Endodermal cell (in vitro differentiated cells): ENCODE results near the gene ZNF367. TPM values are rescaled to one million over a fixed set of nuclear protein-coding genes. Genes with fewer than 3 reads are reported as not detected.
"Not testable (repeated sequence)": the region's sequence is repeated elsewhere in the genome, so short reads cannot be mapped to it uniquely, and the experiment has no call there.

ENCODE experiments used
- DNase-seq: peaks from one replicate; pipeline ENCODE4 v3.0.0-alpha.2; 2017
- H3K27ac ChIP-seq: 2 replicates; pipeline ENCODE4 v1.5.1; 2013; ENCODE audit warnings: mild to moderate bottlenecking, low read depth, low read length, moderate library complexity
- H3K27me3 ChIP-seq: 2 replicates; pipeline ENCODE4 v1.6.1; 2013; ENCODE audit warnings: mild to moderate bottlenecking, low read length, moderate library complexity; ENCODE audit not compliant: insufficient read depth, control insufficient read depth, poor library complexity, severe bottlenecking
- H3K36me3 ChIP-seq: 2 replicates; pipeline ENCODE4 v1.7.0; 2013; ENCODE audit warnings: mild to moderate bottlenecking, low read length, moderate library complexity; ENCODE audit not compliant: control insufficient read depth, insufficient read depth
- H3K4me1 ChIP-seq: one replicate; pipeline ENCODE4 v1.7.0; 2013; ENCODE audit warnings: low read length; ENCODE audit not compliant: control insufficient read depth, insufficient read depth
- H3K4me3 ChIP-seq: 2 replicates; pipeline ENCODE4 v1.5.1; 2013; ENCODE audit warnings: mild to moderate bottlenecking, low read length, moderate library complexity
- H3K9ac ChIP-seq: 2 replicates; pipeline ENCODE4 v1.6.1; 2013; ENCODE audit warnings: mild to moderate bottlenecking, low read length, moderate library complexity; ENCODE audit not compliant: poor library complexity, severe bottlenecking; ENCODE audit errors: extremely low read depth
- H3K9me3 ChIP-seq: 2 replicates; pipeline ENCODE4 v1.6.1; 2013; ENCODE audit warnings: mild to moderate bottlenecking, low read length, moderate library complexity; ENCODE audit not compliant: control insufficient read depth
- H3K27ac Mint-ChIP-seq: 2 replicates; pipeline ENCODE4 v1.8.0; 2020; ENCODE audit warnings: mixed read lengths
- H3K27me3 Mint-ChIP-seq: 2 replicates; pipeline ENCODE4 v1.8.0; 2021; ENCODE audit warnings: mild to moderate bottlenecking, mixed read lengths; ENCODE audit not compliant: insufficient read depth
- H3K36me3 Mint-ChIP-seq: 2 replicates; pipeline ENCODE4 v1.8.0; 2020; ENCODE audit warnings: low read depth, mixed read lengths
- H3K4me1 Mint-ChIP-seq: 2 replicates; pipeline ENCODE4 v1.8.0; 2020; ENCODE audit warnings: mixed read lengths
- H3K4me3 Mint-ChIP-seq: 2 replicates; pipeline ENCODE4 v1.8.0; 2020; ENCODE audit warnings: mild to moderate bottlenecking, moderate library complexity, mixed read lengths
- H3K9me3 Mint-ChIP-seq: 2 replicates; pipeline ENCODE4 v1.8.0; 2020; ENCODE audit warnings: mild to moderate bottlenecking, mixed read lengths
- CTCF ChIP-seq: fragments of 200-600 bp; sonication (generic); conservative IDR thresholded peaks from 2 replicates; pipeline ENCODE4 v1.5.0; 2021; ENCODE audit warnings: antibody characterized with exemption, mild to moderate bottlenecking
- WGBS, 2 experiments: methylation state at CpG; one replicate each; pipeline versions ENCODE4 v1.1.5 to v1.1.7; 2013; ENCODE audit warnings: missing lambda C conversion rate in 2 of 2, mixed read lengths in 1 of 2; ENCODE audit not compliant: insufficient coverage in 1 of 2, insufficient read length in 1 of 2; 5-methylcytosine and 5-hydroxymethylcytosine counted together
- total RNA-seq, 2 donors: library from RNA; stranded (reverse); fragmentation: NEBNext Ultra II Directional in 1 of 2; extraction: Animal tissue kit (Norgen Biotek cat#: 25700) in 1 of 2; gene quantifications; 2 replicates in 1 of 2; 3 replicates in 1 of 2; pipeline ENCODE4 v1.2.1, GENCODE V29; 2021

The ZNF367 gene
- total RNA-seq, 2 donors from 2014 or later = 7.7 to 10.6 TPM

GRCh38 chr9:96361668-96362067, 56.5 kb downstream of the ZNF367 start:
- H3K36me3 Mint-ChIP-seq = peaks cover 42% of the 10 kb centered on the region
- no peak for DNase-seq
- Histone ChIP-seq H3K36me3 (peaks cover 38% of the 10 kb centered on the region), H3K27me3 (no peaks in the 10 kb centered on the region), H3K4me3 (no peak overlapping the region), H3K4me1 (no peaks in the 10 kb centered on the region), H3K27ac (no peak overlapping the region), H3K9ac (no peak overlapping the region), H3K9me3 (no peaks in the 10 kb centered on the region)
- no peak overlapping the region for H3K27ac Mint-ChIP-seq
- no peaks in the 10 kb centered on the region for H3K27me3 Mint-ChIP-seq
- TF ChIP-seq CTCF = no peak
- H3K4me3 Mint-ChIP-seq = no peak overlapping the region
- H3K4me1 Mint-ChIP-seq = no peaks in the 10 kb centered on the region
- H3K9me3 Mint-ChIP-seq = no peaks in the 10 kb centered on the region
- 92 to 96% methylated on average over 3 to 6 of the region's 6 CpGs for WGBS, 2 experiments

GRCh38 chr9:96360976-96361375, 57.2 kb downstream of the ZNF367 start:
- H3K4me1 ChIP-seq = no peaks in the 10 kb centered on the region
- Mint-ChIP-seq H3K4me3 (no peak overlapping the region), H3K27me3 (no peaks in the 10 kb centered on the region), H3K4me1 (no peaks in the 10 kb centered on the region), H3K9me3 (no peaks in the 10 kb centered on the region), H3K36me3 (peaks cover 44% of the 10 kb centered on the region), H3K27ac (no peak overlapping the region)
- no peaks in the 10 kb centered on the region for H3K27me3 ChIP-seq
- DNase-seq = no peak
- no peak overlapping the region for H3K9ac ChIP-seq
- no peaks in the 10 kb centered on the region for H3K9me3 ChIP-seq
- no peak overlapping the region for H3K27ac ChIP-seq
- no peak overlapping the region for H3K4me3 ChIP-seq
- no peak for TF ChIP-seq CTCF
- WGBS, 2 experiments = 94 to 100% methylated on average over 2 of the region's 2 CpGs
- H3K36me3 ChIP-seq = peaks cover 45% of the 10 kb centered on the region

GRCh38 chr9:96360523-96360922, 57.6 kb downstream of the ZNF367 start:
- H3K9me3 Mint-ChIP-seq, H3K4me3 Mint-ChIP-seq, H3K4me3 ChIP-seq, H3K4me1 ChIP-seq, H3K9me3 ChIP-seq, DNase-seq, H3K4me1 Mint-ChIP-seq, H3K27ac Mint-ChIP-seq, H3K27ac ChIP-seq, H3K27me3 Mint-ChIP-seq, H3K9ac ChIP-seq, H3K27me3 ChIP-seq: not testable (repeated sequence)
- H3K36me3 ChIP-seq = peaks cover 48% of the 10 kb centered on the region
- WGBS, 2 experiments = 93% methylated on average over 5 of the region's 6 CpGs; no CpG with 5 or more reads in 1 of the 2 experiments
- peaks cover 46% of the 10 kb centered on the region for H3K36me3 Mint-ChIP-seq

GRCh38 chr9:96350866-96351265, 67.3 kb downstream of the ZNF367 start:
- peaks cover 6% of the 10 kb centered on the region for H3K9me3 Mint-ChIP-seq
- Histone ChIP-seq H3K4me3 (no peak overlapping the region), H3K27me3 (no peaks in the 10 kb centered on the region), H3K9me3 (peaks cover 7% of the 10 kb centered on the region), H3K27ac (peak overlapping the region; percentile 26), H3K9ac (no peak overlapping the region), H3K4me1 (no peaks in the 10 kb centered on the region), H3K36me3 (peaks cover 11% of the 10 kb centered on the region)
- H3K4me3 Mint-ChIP-seq = no peak overlapping the region
- H3K27ac Mint-ChIP-seq = no peak overlapping the region
- TF ChIP-seq CTCF = no peak
- 85% methylated on average over 1 of the region's 1 CpG; no CpG with 5 or more reads in 1 of the 2 experiments for WGBS, 2 experiments
- H3K36me3 Mint-ChIP-seq = peaks cover 27% of the 10 kb centered on the region
- no peaks in the 10 kb centered on the region for H3K27me3 Mint-ChIP-seq
- H3K4me1 Mint-ChIP-seq = peaks cover 5% of the 10 kb centered on the region
- no peak for DNase-seq
